Transverse colon (tissue), 4 donors: ENCODE data around the gene HMCN1. TPM values are rescaled to one million over a fixed set of nuclear protein-coding genes. Genes with fewer than 3 reads are reported as not detected.

Experiments used
- DNase-seq: peaks from one replicate; pipeline ENCODE4 v3.0.0-alpha.2; 2019
- H3K27ac ChIP-seq, 4 donors: fragments of 200-600 bp; sonication (generic); 2 replicates each; pipeline ENCODE4 v1.5.1; 2016 to 2018; ENCODE audit warnings: inconsistent platforms in 4 of 4
- H3K27me3 ChIP-seq: fragments of 200-600 bp; sonication (generic); 2 replicates; pipeline ENCODE4 v1.5.1; 2017; ENCODE audit warnings: inconsistent platforms
- H3K36me3 ChIP-seq, 4 donors: fragments of 200-600 bp; sonication (generic); 2 replicates each; pipeline ENCODE4 v1.5.1; 2017 to 2019; ENCODE audit warnings: inconsistent platforms in 4 of 4
- H3K4me1 ChIP-seq, 4 donors: fragments of 200-600 bp; sonication (generic); 2 replicates each; pipeline ENCODE4 v1.5.1; 2017 to 2020; ENCODE audit warnings: inconsistent platforms in 4 of 4
- H3K4me3 ChIP-seq, 4 donors: fragments of 200-600 bp; sonication (generic); 1 replicate in 1 of 4; 2 replicates in 3 of 4; pipeline versions ENCODE4 v1.5.1 to v1.6.1; 2017 to 2019; ENCODE audit warnings: inconsistent platforms in 4 of 4
- H3K9me3 ChIP-seq, 2 donors: fragments of 200-600 bp; sonication (generic); 2 replicates each; pipeline ENCODE4 v1.5.1; 2017 to 2019; ENCODE audit warnings: inconsistent platforms in 2 of 2
- CTCF ChIP-seq, 5 experiments: fragments of 200-600 bp in 3 of 5; fragments of 450-650 bp in 2 of 5; sonication (generic) in 3 of 5; IDR thresholded peaks; 1 replicate in 2 of 5; 2 replicates in 3 of 5; pipeline ENCODE4 v1.5.1; 2016 to 2017; ENCODE audit warnings: antibody characterized with exemption in 5 of 5, inconsistent platforms in 3 of 5, mild to moderate bottlenecking in 2 of 5, moderate library complexity in 1 of 5
- EP300 ChIP-seq: sonication (generic); formaldehyde crosslinking; IDR thresholded peaks from one replicate; pipeline ENCODE4 v1.6.1; 2017; ENCODE audit warnings: antibody characterized with exemption, low read depth
- POLR2A ChIP-seq: fragments of 450-650 bp; IDR thresholded peaks from one replicate; pipeline ENCODE4 v1.6.1; 2016; ENCODE audit warnings: antibody characterized with exemption, mild to moderate bottlenecking, moderate library complexity
- POLR2AphosphoS5 ChIP-seq, 3 donors: sonication (generic); formaldehyde crosslinking; IDR thresholded peaks; one replicate each; pipeline ENCODE4 v1.6.1; 2016; ENCODE audit warnings: antibody characterized with exemption in 3 of 3
- WGBS, 2 donors: methylation state at CpG; one replicate each; pipeline ENCODE4 v1.1.5; 2018; ENCODE audit warnings: low coverage in 1 of 2; 5-methylcytosine and 5-hydroxymethylcytosine counted together
- in situ Hi-C, 4 donors: fragments of 200-750 bp; cut with MboI; loops; one replicate each; pipeline versions ENCODE4 v1.15.0 to v1.15.1; 2017; ENCODE audit warnings: low sequenced_read_pairs in 3 of 4, low pct_ligation_motif_present in 1 of 4, low pct_unique_long_range_greater_than_20kb in 1 of 4
- intact Hi-C: fragments of 100-400 bp; cut with DNase I; formaldehyde crosslinking; loops from one replicate; pipeline ENCODE4 v1.15.1; 2023; ENCODE audit warnings: low total_unique reads
- total RNA-seq, 4 donors: library from RNA; depleted of rRNA; stranded (reverse); fragments of >200 nt; gene quantifications; one replicate each; pipeline ENCODE4 v1.1.0, GENCODE V29; 2016

HMCN1 gene
- total RNA-seq, 4 donors from 2014 or later, result 1.1 to 2.7 (median 2.1) TPM

DNA sequence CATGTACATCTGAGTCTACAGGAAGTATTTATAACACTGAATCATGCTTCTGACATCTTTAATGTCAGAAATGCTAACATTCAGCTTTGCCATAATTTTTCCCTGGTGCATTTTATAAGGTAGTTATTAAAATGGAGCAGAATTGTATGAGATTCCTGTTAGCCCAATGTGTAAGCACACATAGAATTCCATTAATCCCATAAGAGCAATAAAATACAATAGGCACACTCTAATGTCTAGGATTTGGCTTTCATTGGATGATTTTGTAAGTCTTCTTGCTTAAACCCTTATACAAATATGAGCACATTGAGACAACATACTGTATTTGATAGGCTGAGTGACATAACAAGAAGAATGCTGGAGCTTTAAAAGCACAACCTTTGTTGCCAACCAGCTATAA is 256.4 kb downstream of the HMCN1 start:
- intact Hi-C loops, result no loop called here
- H3K27me3 ChIP-seq, result no peaks in the 10 kb centered on the region
- no peak for DNase-seq
- H3K4me1 ChIP-seq, result no peaks in the 10 kb centered on the region
- no peaks in the 10 kb centered on the region for H3K36me3 ChIP-seq
- no peak overlapping the region for H3K27ac ChIP-seq
- in situ Hi-C loops, result no loop called here
- no peak for TF ChIP-seq EP300
- TF ChIP-seq POLR2AphosphoS5 (IDR thresholded peaks at IDR 0.05), result no peak
- TF ChIP-seq CTCF (IDR thresholded peaks at IDR 0.05), result no peak
- no peak for TF ChIP-seq POLR2A
- H3K9me3 ChIP-seq, result no peaks in the 10 kb centered on the region
- H3K4me3 ChIP-seq, result no peak overlapping the region

DNA sequence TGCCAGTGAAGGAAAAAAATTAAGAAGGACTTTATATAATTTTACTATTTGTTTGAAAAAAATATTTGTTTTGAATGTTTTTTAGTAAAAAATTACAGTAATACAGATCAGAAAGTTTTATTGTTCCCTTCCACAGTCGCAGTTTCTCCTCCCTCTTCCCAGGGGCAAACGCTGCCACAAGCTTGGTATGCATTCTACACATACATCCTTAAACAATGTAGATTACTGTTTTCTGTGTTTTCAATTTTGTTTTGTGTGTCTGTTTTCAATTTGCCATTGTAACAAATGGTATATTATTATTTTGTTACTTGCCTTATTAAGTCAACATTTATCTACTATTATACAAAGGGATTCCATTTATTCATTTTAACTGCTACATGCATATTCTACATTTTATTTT is 257.1 kb downstream of the HMCN1 start:
- 84 to 88% methylated on average over 2 of the region's 2 CpGs for WGBS, 2 donors
- Histone ChIP-seq H3K4me1 (no peaks in the 10 kb centered on the region), H3K4me3 (no peak overlapping the region), H3K36me3 (no peaks in the 10 kb centered on the region), H3K27me3 (no peaks in the 10 kb centered on the region), H3K9me3 (no peaks in the 10 kb centered on the region), H3K27ac (no peak overlapping the region)
- in situ Hi-C loops, result no loop called here
- intact Hi-C loops, result no loop called here
- DNase-seq, result no peak
- TF ChIP-seq POLR2A, result no peak
- TF ChIP-seq EP300, result no peak
- TF ChIP-seq CTCF (IDR thresholded peaks at IDR 0.05), result no peak
- no peak for TF ChIP-seq POLR2AphosphoS5 (IDR thresholded peaks at IDR 0.05)

- intact Hi-C loops (no loop called here), in situ Hi-C loops (no loop called here)
- no peak for DNase-seq
- TF ChIP-seq EP300, result no peak
- TF ChIP-seq POLR2AphosphoS5 (IDR thresholded peaks at IDR 0.05), result no peak
- TF ChIP-seq CTCF (IDR thresholded peaks at IDR 0.05), result no peak
- no peak for TF ChIP-seq POLR2A
- no peak overlapping the region for H3K4me3 ChIP-seq
- 78 to 79% methylated on average over 2 of the region's 2 CpGs for WGBS, 2 donors
- H3K4me1 ChIP-seq, result no peaks in the 10 kb centered on the region
- no peaks in the 10 kb centered on the region for H3K9me3 ChIP-seq
- no peaks in the 10 kb centered on the region for H3K27me3 ChIP-seq
- H3K27ac ChIP-seq, result no peak overlapping the region
- H3K36me3 ChIP-seq, result no peaks in the 10 kb centered on the region
Observed at GRCh38 chr1:185996211-185996610, 262.0 kb downstream of the HMCN1 start.

DNA sequence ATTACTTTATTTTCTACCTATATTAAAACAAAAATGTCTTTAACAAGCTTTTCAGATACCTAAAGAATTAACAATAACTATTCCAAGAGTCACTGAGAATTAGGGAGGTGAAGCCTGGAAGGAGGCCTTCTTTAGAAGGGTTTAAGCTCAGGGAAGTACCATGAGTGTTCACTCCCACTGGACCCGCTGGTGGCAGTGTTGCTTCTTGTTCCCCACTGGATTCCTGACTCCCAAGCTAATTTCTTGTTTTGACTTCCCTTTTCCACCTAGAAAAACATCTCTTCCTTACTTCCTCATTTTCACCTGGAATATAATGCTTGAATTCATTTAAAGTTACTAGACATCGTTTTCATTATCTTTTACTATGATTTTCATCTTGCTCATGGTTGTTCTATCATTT is 264.2 kb downstream of the HMCN1 start:
- 64 to 73% methylated on average over 2 of the region's 2 CpGs for whole genome bisulfite sequencing, 2 donors
- TF ChIP-seq POLR2A (no peak), POLR2AphosphoS5 (IDR thresholded peaks at IDR 0.05) (no peak), EP300 (no peak), CTCF (IDR thresholded peaks at IDR 0.05) (no peak)
- no peak overlapping the region for H3K27ac ChIP-seq
- in situ Hi-C loops, result no loop called here
- no peaks in the 10 kb centered on the region for H3K36me3 ChIP-seq
- H3K4me3 ChIP-seq, result no peak overlapping the region
- DNase-seq, result no peak
- no peaks in the 10 kb centered on the region for H3K4me1 ChIP-seq
- intact Hi-C loops, result no loop called here
- H3K9me3 ChIP-seq, result no peaks in the 10 kb centered on the region
- H3K27me3 ChIP-seq, result no peaks in the 10 kb centered on the region
